T-helper 2 cell (primary cell): ENCODE measurements around the gene FAIM2.
"Not testable (repeated sequence)": the region's sequence is repeated elsewhere in the genome, so short reads cannot be mapped to it uniquely, and the experiment has no call there.

Experiments
- DNase-seq, 5 experiments: peaks; one replicate each; pipeline versions ENCODE4 v3.0.0 to v3.0.0-alpha.2; 2012 to 2022

FAIM2 gene

DNA sequence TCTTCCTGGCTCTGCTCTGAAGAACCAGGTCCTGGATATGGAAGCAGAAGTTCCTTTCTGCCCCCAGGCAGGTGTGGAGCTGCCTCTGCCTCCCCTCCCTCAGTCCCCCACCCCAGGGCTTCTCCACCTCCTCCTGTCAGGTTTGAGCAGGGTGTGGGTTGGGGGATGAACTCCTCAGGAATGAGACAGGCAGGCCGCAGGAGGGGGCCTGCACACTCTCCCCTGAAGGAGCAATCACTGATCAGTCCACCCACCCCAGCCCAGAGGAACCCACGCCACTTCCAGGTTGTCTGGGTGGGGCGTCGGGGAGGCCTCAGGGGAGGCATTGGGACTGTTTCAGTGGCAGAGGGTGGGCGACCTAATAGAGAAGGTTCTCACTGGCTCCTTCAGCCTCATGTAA lies 26.6 kb downstream of the FAIM2 start:
- DNase-seq = no peak

DNA sequence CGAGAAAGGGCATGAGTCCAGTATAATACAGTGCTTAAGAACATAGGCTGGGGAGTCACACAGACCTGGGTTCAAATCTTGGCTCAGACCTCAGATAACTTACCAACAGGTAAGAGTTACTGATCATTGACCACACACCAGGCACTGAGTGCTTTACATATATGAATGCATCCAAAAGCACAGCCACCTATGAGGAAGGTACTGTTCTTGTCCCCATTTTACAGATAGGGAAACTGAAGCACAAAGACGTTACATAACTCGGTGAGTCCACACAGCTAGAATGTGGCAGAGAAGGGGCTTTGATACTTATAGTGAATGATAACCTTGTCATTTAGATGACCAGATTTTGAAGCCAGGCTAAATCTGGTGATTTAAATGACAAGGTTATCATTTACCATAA lies 27.6 kb downstream of the FAIM2 start:
- DNase-seq = no peak

DNA sequence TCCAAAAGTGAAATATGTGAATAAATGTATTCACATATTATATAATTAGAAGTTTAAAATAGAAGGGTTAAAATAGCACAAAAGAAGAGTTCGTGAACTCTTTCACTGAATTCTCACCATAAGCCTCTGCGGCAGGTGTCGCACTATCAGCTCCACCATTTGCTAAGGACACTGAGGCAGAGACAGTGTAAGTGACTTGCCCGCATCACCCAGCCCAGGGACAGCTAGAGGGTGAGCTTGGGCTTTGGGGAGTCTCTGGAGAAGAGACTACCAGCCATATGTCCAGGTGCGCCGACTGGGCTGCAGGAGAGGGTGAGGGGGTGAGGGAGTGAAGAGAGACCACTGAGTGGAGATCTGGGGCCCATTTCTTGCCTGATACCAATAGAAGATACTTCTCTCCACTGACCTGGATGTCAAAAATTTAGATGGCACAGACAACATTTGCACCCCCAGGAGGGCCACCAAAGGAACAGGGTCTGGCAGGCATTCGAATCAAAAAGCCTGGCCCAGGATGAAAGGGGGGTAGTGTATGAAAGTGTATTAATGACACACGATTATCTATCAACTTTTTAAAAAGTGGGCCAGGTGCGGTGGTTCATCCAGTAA lies 28.5 kb downstream of the FAIM2 start:
- DNase-seq = no peak

DNA sequence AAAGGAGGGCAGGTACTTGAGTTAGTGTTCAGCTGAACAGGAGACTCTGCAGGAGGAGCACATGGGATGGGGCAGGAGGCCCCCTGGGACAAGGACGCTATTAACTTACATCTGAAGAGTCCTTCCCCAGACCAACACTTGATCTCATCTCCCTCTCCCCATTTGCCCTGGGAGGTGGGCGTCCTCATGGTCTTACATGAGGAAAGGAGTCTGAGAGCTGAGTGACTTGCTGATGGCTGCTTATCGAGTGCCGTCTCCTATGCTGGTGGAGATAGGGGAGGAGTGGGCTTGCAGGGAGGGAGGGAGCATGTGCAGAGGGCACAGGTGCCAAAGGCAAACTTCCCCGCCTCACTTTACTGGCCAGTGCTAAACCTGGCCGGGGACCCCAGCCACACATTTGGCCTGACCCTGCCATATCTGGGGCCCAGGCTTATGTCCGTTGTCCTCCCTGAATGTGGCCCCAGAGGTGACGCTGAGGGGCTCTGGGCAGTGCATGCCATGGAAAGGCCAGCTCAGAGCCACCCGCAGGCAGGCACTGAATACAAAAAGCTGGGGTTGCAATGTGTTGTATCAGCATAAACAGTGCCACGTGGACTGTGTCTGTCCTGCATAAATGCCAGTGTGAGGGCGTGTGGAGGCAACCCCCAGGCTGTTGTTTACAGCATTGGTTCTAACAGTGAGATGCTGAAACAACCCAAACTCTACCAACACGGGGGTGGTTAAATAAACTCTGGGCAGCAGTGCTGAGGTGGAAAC lies 29.4 kb downstream of the FAIM2 start:
- DNase-seq = no peak

DNA sequence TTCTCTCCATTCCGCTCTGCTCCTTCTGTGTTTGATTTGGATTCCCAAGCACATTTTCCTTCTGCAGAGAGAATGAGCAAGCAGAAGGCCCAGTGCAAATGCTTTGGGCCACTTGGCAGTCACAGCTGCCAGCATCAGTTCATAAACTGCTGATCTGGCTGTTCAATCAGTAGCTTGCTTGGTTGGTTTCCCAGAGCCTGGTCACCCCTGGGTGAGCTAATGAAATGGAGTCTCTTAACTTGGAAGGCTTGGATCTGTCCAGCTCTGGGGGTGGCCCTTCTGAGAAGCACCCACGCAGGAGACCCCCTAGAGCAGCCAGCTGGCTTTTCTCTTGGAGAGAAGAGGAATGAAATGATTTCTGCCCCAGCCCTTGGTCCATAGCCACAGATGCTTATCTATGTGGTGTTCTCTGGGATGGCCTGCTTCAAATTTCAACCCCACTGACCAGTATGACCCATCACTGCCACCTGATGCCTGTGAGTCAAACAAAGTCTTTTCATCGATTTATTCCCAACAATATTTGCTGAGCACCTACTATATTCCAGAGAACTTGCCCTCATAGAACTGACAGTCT lies 30.3 kb downstream of the FAIM2 start:
- no peak for DNase-seq

DNA sequence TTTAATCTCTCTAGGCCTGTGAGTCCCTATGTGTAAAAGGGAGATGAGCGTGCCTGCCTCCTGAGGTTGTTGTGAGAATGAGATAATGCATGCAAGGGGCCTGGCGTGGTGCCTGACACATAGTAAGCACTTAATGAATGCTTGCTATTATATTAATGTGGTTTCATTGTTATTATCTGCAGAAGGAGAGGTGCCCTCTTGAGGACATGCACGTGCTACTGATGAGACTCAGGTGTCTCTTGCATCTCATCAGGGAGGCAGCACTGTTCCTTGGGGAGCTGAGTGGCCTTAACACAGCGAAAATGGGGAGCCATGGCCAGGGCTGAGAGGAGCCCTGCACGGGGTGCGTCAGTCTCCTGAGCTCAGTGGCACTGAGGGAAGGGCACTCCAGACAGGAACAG lies 30.9 kb downstream of the FAIM2 start:
- no peak for DNase-seq

DNA sequence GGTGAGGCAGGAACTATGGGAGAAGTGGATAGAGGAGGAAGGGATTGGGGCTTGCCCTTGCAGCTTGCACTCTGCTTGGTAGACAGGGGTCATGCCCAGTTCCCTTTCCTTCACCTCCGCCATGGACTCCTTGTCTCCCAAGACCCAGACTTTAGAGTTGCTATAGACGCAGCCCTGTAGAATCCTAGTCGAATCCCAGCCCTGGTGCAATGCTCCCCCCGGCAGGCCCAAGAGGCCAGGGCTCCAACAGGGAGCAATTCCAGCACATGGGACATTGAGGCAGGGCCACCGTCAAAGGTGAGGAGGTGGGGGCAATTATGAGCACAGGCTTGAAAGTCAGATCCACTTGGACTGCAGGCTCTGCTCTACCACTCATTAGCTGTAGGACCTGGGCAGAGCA lies 31.3 kb downstream of the FAIM2 start:
- DNase-seq = no peak

DNA sequence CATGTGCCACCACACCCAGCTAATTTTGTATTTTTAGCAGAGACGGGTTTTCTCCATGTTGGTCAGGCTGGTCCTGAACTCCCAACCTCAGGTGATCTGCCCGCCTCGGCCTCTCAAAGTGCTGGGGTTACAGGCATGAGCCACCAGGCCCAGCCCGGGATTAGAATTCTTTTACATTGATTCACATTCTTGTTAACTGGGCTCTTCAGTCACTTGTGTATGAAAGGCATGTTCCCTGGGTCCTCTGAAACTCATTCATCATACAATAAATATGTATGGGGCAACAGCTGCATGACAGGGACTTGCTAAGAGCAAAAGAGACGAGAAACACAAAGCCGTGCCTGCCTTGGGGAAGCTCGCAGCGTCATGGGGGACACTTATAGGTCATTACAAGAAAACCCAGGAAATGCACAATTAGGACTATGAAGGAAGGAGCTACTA lies 31.9 kb downstream of the FAIM2 start:
- DNase-seq = not testable (repeated sequence)

DNA sequence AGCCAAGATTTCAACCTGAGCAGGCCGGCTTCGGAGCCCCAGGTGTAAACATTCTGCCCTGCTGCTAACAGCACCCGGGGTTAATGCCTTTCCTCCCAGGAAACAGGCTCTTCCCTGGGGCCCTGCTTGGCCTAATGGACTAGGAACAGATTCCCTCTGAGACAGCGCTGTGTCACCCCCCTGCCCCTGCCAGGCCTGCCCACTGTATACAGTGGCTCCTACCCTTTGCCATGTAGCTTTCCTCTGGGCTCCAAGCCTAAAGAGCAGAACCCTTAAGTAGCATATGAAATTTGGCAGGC lies 32.5 kb downstream of the FAIM2 start:
- DNase-seq = no peak

DNA sequence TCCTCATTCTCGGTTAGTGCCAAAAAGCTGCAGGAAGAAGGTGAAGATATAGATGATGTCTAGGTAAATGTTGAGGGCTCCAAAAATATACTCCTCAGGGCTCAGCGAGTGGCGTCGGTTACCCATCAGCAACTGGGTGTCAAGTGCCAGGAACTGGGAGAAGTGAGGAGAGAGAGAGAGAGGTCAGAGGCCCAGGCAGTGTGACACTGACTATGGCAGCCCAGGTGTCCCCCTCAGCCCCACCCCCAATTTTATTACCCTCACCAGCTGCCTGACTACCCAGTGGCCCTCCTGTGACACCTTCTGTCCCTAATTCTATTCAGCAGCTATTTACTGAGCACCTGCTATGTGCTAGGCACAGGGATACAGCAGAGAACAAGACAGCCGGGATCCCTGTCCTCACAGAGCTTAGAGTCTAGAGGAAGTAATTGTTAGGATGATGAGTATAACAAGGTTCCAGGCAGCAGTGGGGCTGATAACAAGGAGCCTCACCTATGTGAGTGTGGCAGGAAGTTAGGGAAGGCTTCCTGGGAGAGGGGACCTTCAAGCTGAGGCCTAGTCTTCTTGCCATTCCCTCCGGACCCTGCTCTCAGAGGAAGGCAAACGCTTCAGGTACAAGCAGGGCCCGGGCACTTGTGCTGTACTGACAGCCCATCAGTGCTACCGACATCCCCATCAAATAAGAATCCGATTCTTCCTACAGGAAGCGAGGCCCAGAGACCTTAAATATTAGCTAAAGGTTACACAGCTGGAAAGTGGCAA lies 33.0 kb downstream of the FAIM2 start:
- DNase-seq = no peak

DNA sequence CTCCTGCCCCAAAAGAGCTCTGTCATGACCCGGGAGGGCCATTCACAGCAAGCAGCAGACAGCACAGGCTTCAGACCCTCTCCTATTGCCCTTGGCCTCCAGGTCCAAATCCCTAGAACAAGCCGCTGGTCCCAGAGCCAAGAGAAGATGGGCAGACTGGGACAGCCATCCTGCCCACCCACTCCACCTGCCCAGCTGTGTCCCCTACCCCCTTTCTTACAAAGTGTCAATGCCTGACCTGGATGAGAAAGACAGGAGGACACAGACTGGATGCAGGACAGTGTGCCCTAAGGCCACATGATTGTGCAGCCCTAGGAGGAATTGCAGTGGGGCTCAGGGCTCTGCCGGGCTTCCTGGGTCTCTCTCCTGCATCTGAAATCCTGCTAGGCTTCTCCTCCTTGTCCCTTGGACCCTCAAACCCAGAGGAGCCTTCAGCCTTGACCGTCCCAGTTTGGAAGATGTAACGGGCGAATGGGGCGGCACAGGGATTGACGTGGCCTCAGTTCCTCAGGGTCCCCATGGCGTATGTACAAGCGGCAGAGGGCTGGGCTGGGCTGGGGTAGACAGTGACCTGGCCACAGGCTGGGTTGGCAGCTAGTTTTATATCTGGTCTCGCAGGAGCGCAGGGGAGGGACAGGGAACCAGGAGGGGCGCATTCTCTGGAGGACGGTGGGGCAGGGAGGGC lies 33.7 kb downstream of the FAIM2 start:
- no peak for DNase-seq

DNA sequence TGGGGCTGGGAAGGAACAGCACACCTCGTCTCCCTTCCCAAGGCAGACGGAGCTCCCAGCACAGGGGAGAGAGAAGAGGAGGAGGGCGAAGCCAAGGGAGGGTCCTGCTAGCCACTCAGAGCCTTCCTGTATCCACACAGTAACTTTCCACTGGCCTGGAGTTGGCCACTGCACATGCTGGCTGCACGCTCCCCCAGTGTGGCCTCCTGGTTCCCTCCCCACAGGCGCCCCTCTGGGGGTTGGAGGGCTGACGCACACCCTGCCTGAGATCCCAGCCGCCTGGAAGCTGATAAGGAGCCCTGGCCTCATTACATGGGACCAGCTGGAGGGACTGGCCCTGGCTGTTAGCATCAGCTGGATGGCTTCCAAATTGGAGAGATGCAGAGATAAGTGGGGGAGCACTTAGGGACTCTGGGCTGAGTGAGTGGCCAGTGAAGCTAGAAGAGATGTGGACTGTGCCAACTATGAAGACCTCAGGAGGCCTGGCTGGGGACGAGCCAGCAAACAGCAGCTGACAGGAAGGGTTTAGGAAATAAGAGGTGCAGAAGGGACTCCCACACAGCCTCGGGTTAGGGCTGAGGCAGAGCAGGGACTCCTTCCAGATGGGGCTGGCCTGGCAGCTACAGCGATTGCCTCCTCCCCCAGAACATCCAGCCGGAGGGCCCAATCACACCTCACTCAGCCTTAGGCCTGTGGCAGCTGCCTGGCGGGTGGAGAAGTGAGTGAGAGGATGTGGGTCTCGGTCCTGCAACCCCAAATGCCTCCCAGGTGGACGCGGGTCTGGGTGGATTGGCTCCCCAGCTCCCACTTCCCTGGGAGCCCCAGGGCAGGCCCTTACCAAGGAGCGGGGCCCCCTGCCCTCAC lies 34.5 kb downstream of the FAIM2 start:
- DNase-seq = no peak

DNA sequence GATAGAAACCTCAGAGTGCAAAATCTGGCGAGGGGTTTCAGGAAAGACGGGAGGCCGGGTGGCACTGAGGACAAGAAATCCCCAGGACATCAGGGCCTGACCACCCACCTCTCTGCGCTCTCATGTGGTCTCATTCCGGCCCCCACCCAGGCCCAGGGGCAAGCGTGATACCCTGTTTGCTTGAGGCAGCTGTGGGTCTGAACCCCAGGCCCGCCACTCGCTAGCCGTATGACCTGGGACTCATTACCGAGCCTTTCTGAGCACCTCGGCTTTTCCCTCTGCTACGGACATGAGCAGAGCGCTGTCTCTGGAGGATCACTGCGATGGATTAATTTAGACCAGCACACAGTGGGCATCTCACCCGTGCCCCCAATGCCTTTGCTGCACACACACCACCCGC lies 35.3 kb downstream of the FAIM2 start:
- DNase-seq = no peak

DNA sequence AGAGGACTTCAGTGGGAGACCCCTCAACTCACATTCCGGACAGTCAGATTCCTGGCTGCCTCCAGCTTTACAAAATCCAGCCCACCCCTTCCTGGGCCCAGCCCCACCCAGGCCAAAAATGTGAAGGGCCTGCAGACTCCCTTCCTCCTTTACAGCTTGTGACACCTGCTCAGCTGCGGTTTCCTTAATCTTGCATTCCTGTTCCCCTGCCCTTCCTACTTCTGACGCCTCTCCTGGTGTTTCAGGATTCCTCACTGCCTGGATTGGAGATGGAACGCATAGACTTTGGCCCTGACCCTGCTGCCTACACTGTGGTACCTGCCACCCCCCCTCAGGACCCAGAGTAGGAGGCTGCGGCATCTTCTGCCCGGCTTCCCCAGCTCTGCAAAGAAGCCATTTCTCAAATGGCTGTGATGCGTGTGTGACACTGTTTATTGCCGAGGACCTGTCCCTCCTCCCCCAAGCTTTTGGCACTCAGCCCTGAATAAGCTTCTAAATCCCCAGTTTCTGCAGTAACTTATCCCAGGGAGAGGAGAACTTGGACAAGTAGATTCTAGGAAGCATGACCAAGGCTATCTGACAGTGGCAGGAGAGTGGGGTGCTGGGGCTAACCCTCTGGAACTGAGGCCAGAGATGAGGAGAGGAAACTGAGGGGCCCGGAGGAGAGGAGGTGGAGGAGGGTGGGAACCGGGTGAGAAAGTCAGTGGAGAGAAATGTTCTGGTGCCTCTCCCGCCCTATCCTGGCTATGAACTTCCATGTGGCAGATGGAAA lies 35.9 kb downstream of the FAIM2 start:
- DNase-seq = no peak

DNA sequence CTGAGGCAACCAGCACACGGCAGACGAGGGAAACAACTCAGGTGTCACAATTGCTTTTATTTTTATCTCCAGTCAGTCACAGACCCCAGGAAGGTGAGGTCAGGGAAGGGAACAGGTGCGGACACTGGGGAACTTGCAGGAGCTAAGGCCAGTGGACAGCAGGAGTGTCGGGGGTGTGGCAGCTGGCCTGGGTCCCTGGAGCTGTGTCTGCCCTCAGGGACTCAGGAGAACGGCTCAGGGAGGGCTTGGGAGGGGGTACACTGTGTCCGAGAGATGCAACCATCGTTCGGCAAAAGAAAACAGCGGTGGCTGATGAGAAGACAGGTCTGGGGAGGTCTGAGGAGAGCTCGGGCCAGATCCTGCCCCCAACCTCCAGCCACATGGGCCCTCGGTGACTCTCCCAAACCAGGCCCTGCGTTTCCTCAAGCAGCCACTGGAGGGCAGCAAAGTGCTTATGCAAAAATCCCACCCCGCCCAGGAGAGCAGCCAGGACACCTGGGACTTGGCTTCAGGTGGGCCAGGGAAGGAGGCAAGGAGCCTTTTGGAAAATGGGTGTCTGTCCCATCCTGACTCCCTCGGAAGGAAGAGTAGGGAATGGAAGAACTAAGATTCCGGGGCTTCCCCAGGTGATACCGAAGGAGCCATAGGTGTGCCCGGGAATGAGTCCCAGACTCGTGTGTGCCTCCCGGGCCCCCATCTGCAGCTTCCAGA lies 36.7 kb downstream of the FAIM2 start:
- peak; percentile 38 to 63 (median 55) for DNase-seq

DNA sequence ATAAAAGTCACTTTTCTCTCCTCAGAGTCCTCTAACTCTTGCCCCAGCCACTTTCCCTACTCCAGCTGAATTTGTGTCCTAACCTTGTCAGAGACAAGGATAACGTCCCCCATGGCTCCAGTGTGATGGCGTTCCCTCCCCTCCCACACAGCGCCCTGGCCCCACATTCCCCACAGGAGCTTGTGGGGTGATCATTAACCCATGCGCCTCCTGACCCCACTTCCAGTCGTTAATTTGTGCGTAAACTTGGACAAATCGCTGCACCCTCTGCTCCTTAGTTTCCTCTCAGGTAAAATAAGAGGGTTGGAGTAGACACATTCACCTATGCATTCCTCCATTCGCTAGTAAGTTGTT lies 37.9 kb downstream of the FAIM2 start:
- no peak for DNase-seq

DNA sequence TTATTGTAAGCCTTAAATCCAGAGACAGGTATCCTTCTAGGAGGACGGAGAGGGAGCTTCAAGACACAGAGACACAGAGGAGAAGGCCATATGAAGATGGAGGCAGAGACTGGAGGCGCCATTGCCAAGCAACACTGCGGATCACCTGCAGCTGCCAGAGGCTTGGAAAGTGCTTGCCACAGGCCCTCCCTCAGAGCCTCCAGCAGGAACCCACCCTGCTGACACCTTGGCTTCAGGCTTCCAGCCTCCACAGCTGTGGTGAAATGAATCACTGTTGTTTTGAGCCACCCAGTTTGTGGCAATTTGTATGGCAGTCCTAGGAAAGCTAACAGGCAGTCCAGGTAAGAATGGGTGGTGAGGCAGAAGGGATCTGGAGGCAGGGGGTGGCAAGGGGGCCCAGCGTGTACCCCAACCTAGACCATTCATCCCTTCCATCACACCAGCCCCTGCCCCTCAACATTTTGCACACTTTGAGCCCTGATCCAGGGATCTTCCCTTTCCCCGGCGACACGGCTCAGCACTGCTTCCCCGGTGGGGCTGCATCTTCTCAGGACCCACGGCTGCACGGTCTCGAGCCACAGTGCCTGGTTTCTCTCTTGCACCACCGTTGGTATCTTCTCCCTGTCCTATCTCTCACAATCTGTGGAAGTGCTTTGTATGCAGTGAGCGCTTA lies 38.5 kb downstream of the FAIM2 start:
- no peak for DNase-seq

DNA sequence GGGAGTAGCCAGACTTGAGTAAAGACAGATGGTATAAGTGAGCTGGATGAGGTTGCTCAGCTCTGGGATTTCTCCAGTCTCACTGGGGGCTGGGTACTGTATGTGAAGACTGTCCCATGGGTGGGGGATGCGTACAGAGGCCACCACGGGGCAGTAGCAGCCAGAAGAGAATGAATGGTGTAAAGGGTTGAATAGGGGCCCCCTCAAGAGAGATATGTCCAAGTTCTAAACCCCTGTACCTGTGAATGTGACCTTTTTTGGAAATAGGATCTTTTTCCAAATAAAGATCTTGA lies 39.0 kb downstream of the FAIM2 start:
- DNase-seq = no peak

DNA sequence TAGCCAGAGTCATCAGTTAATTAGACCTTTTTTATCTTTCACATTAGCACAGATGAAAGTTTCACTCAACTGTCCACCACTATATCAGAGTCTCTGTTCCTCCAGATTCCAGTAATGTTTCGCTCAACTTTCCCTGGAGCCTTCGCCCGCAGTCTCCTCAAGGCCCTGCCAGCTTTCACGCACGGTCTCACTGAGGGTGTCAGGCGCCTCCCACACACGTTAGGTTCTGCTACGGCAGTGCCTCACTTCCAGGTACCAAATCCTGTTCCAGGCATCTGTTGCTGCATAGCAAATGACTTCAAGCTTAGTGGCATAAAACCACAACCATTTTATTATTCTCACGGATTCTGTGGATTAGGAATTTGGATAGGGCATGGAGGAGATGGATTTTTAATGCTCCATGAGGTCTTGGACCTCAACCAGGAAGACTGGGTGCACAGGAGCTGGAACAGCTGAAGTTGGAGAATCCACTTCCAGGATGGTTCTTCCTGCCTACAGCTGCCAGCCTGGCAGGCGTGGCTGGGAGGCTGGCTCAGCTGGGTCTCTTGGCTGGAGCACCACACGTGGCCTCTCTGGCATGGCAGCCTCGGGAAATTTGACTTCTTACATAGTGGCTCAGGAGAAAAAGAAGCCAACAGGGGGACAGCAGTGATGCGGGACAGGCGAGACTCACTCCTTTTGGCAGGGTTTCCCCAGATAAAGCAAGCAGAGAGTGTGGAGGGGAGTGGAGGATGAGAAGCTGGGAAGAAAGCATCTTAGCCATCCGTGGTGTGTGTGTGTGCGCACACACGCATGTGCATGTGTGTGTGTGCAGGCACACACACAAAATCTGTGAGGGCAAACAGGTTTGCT lies 39.5 kb downstream of the FAIM2 start:
- no peak for DNase-seq
